ENCODE measurements around the gene TMEM62. TPM values are rescaled to one million over a fixed set of nuclear protein-coding genes. Genes with fewer than 3 reads are reported as not detected.

TMEM62 gene
- total and polyA plus RNA-seq, 2 donors from 2014 or later, result 14.7 to 31.2 TPM

- Histone ChIP-seq H3K9ac (ENCODE audit: low read length in 3 of 3) (no peak overlapping the region), H3K36me3 (ENCODE audit: control insufficient read depth in 2 of 3, insufficient read depth in 3 of 3, low read length in 3 of 3) (no peaks in the 10 kb centered on the region), H3K9me3 (ENCODE audit: control insufficient read depth in 2 of 3, insufficient read depth in 1 of 3, low read length in 3 of 3) (no peaks in the 10 kb centered on the region), H3K27ac (ENCODE audit: low read depth in 2 of 2, low read length in 2 of 2) (no peak overlapping the region), H3K4me3 (ENCODE audit: low read length in 3 of 3) (no peak overlapping the region), H3K27me3 (ENCODE audit: control insufficient read depth, insufficient read depth, low read length) (no peaks in the 10 kb centered on the region), H3K4me1 (ENCODE audit: control insufficient read depth in 2 of 3, insufficient read depth in 2 of 3, low read depth in 1 of 3, low read length in 3 of 3) (no peaks in the 10 kb centered on the region)
- DNase-seq (peak in 2 of 5 donors; percentile 26 to 27), FAIRE-seq (no peak)
- intact Hi-C loops (cut with DNase I), result no loop called here
- no peak for TF ChIP-seq CTCF (IDR thresholded peaks at IDR 0.05; ENCODE audit: borderline replicate concordance, extremely low read depth, insufficient read depth)
Measured at GRCh38 chr15:43209059-43209824, 75.9 kb downstream of the TMEM62 start.

GRCh38 chr15:43210172-43210745 lies 76.9 kb downstream of the TMEM62 start:
- no peaks in the 10 kb centered on the region for H3K27me3 ChIP-seq (ENCODE audit: control insufficient read depth, insufficient read depth, low read length)
- H3K27ac ChIP-seq (ENCODE audit: low read depth in 2 of 2, low read length in 2 of 2), result no peak overlapping the region
- no peak overlapping the region for H3K4me3 ChIP-seq (ENCODE audit: low read length in 3 of 3)
- no peak for DNase-seq
- no peaks in the 10 kb centered on the region for H3K4me1 ChIP-seq (ENCODE audit: control insufficient read depth in 2 of 3, insufficient read depth in 2 of 3, low read depth in 1 of 3, low read length in 3 of 3)
- TF ChIP-seq CTCF (IDR thresholded peaks at IDR 0.05; ENCODE audit: borderline replicate concordance, extremely low read depth, insufficient read depth), result no peak
- no peak overlapping the region for H3K9ac ChIP-seq (ENCODE audit: low read length in 3 of 3)
- intact Hi-C loops (cut with DNase I), result no loop called here
- H3K9me3 ChIP-seq (ENCODE audit: control insufficient read depth in 2 of 3, insufficient read depth in 1 of 3, low read length in 3 of 3), result no peaks in the 10 kb centered on the region
- FAIRE-seq, result no peak
- H3K36me3 ChIP-seq (ENCODE audit: control insufficient read depth in 2 of 3, insufficient read depth in 3 of 3, low read length in 3 of 3), result no peaks in the 10 kb centered on the region

- no peak overlapping the region for H3K9ac ChIP-seq (ENCODE audit: low read length in 3 of 3)
- H3K27me3 ChIP-seq (ENCODE audit: control insufficient read depth, insufficient read depth, low read length), result no peaks in the 10 kb centered on the region
- intact Hi-C loops (cut with DNase I), result no loop called here
- no peak for TF ChIP-seq CTCF (IDR thresholded peaks at IDR 0.05; ENCODE audit: borderline replicate concordance, extremely low read depth, insufficient read depth)
- H3K9me3 ChIP-seq (ENCODE audit: control insufficient read depth in 2 of 3, insufficient read depth in 1 of 3, low read length in 3 of 3), result no peaks in the 10 kb centered on the region
- DNase-seq (no peak), FAIRE-seq (no peak)
- no peak overlapping the region for H3K4me3 ChIP-seq (ENCODE audit: low read length in 3 of 3)
- no peaks in the 10 kb centered on the region for H3K4me1 ChIP-seq (ENCODE audit: control insufficient read depth in 2 of 3, insufficient read depth in 2 of 3, low read depth in 1 of 3, low read length in 3 of 3)
- H3K36me3 ChIP-seq (ENCODE audit: control insufficient read depth in 2 of 3, insufficient read depth in 3 of 3, low read length in 3 of 3), result no peaks in the 10 kb centered on the region
- no peak overlapping the region for H3K27ac ChIP-seq (ENCODE audit: low read depth in 2 of 2, low read length in 2 of 2)
Measured at GRCh38 chr15:43210807-43211206, 77.4 kb downstream of the TMEM62 start.

All from kidney (tissue), 14 donors.